Pancreas (tissue), 10 donors: Measurements from ENCODE around the gene FAM204A. TPM values are rescaled to one million over a fixed set of nuclear protein-coding genes. Genes with fewer than 3 reads are reported as not detected.

Experiments
- ATAC-seq, 4 donors: fragments of 200-7000 bp; cut with Tn5 transposase; one replicate each; pipeline versions ENCODE4 v1.8.0 to v1.9.1; 2020; ENCODE audit warnings: mild to moderate bottlenecking in 4 of 4, moderate library complexity in 4 of 4
- DNase-seq, 6 donors: peaks; one replicate each; pipeline ENCODE4 v3.0.0-alpha.2; 2020
- FAIRE-seq: peaks from 2 replicates; lab custom pipeline; 2012; peaks lifted over from hg19 to GRCh38; lab: Jason Lieb, UNC
- H3K27ac ChIP-seq, 4 donors: fragments of 200-600 bp; sonication (generic); 1 replicate in 3 of 4; 2 replicates in 1 of 4; pipeline versions ENCODE4 v1.5.0 to v1.8.0; 2020
- H3K27me3 ChIP-seq, 4 donors: fragments of 200-600 bp; one replicate each; pipeline ENCODE4 v1.8.0; 2021
- H3K36me3 ChIP-seq, 3 donors: fragments of 200-600 bp; sonication (generic) in 1 of 3; one replicate each; pipeline versions ENCODE4 v1.5.0 to v1.8.0; 2020 to 2021
- H3K4me1 ChIP-seq, 3 donors: fragments of 200-600 bp; one replicate each; pipeline ENCODE4 v1.8.0; 2021
- H3K4me3 ChIP-seq, 4 donors: fragments of 200-600 bp; sonication (generic) in 2 of 4; one replicate each; pipeline versions ENCODE4 v1.5.0 to v1.8.0; 2020 to 2021
- H3K9me3 ChIP-seq, 4 donors: fragments of 200-600 bp; one replicate each; pipeline ENCODE4 v1.8.0; 2021
- WGBS, 2 donors: extraction: QIAGEN DNeasy Blood & Tissue Kit; methylation state at CpG; one replicate each; pipeline ENCODE4 v1.1.7; 2013; 5-methylcytosine and 5-hydroxymethylcytosine counted together
- intact Hi-C, 3 donors: fragments of 100-400 bp; cut with DNase I; formaldehyde crosslinking; loops; one replicate each; pipeline versions ENCODE4 v1.11.1 to v1.14.2; 2022
- polyA plus RNA-seq, 2 donors: library from polyadenylated mRNA; stranded (reverse); fragments of 200-250 nt; gene quantifications; one replicate each; pipeline ENCODE4 v1.2.3, GENCODE V29; 2013
- total RNA-seq, 6 donors: library from RNA; stranded (reverse); fragmentation: NEBNext Ultra II Directional in 4 of 6; extraction: Animal tissue kit (Norgen Biotek cat#: 25700) in 4 of 6; gene quantifications; one replicate each; pipeline versions ENCODE4 v1.2.1 to v1.2.4, GENCODE V29; 2021 to 2023
- TF ChIP-seq, protein P1 (sequence below), 4 donors: fragments of 200-600 bp; sonication (generic) in 3 of 4; IDR thresholded peaks; one replicate each; pipeline versions ENCODE4 v1.5.0 to v1.8.0; 2021; ENCODE audit warnings: antibody characterized with exemption in 4 of 4
- donor health status: healthy with polysubstance abuse.
- donor health status: DM: no; HTN: no; CAD: no; lungs with moderate emphysema.
- donor health status: DM: no; HTN: no; CAD: no.
- donor health status: control.
- donor health status: control.
- donor health status: Bipolar disorder and iron deficiency.
- donor health status: DM: yes; HTN: yes; CAD: no.
- donor health status: DM: no; HTN: no; CAD: no.
- donor health status: DM: no; HTN: no; CAD: no.
- donor health status: DM: yes; HTN: yes; CAD: no.

Gene FAM204A
- total and polyA plus RNA-seq, 8 donors = 14.4 to 37.2 (median 27.5) TPM

DNA sequence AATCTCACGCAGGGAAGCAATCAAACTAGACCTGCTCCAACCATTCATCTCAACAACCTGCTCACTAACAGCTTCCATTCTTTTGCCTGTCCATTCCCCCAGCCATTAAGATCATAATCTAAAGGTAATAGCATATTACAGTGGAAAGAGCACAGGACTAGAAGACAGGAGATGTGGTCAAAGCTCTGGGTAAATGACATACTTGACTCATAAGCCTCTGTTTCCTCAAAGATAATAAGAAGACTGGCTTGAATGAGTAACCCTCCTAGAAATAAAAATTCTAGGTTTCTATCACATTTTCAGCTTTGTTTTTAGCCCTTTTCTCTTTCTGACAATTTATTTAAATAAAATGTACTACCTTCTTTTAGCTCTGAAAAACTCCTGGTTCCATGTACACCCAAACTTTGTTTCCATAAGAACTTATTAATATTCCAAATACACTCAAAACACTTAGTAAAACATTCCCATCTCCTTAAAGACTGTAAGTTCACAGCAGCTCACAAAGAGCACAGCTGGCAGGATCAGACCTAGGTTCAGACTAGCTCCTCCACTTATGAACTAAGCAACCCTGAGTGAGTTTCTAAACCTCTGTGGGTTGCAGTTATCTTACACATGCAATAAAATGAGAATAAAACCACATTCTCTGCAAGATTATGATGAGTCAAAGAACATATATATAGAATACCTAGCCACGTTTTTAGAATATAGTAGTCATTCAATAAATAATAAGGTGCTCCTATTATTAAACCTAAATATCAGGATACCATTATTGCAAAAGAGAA is 11.6 kb downstream of the FAM204A start:
- DNase-seq = no peak
- Histone ChIP-seq H3K9me3 (no peaks in the 10 kb centered on the region), H3K27me3 (no peaks in the 10 kb centered on the region), H3K36me3 (peaks cover 0 to 51% (median 4%) of the 10 kb centered on the region in 3 donors), H3K27ac (no peak overlapping the region), H3K4me1 (peaks cover 4 to 8% (median 6%) of the 10 kb centered on the region in 3 donors), H3K4me3 (no peak overlapping the region)
- no peak for ATAC-seq
- intact Hi-C loops = no loop called here
- TF ChIP-seq, protein P1, sequence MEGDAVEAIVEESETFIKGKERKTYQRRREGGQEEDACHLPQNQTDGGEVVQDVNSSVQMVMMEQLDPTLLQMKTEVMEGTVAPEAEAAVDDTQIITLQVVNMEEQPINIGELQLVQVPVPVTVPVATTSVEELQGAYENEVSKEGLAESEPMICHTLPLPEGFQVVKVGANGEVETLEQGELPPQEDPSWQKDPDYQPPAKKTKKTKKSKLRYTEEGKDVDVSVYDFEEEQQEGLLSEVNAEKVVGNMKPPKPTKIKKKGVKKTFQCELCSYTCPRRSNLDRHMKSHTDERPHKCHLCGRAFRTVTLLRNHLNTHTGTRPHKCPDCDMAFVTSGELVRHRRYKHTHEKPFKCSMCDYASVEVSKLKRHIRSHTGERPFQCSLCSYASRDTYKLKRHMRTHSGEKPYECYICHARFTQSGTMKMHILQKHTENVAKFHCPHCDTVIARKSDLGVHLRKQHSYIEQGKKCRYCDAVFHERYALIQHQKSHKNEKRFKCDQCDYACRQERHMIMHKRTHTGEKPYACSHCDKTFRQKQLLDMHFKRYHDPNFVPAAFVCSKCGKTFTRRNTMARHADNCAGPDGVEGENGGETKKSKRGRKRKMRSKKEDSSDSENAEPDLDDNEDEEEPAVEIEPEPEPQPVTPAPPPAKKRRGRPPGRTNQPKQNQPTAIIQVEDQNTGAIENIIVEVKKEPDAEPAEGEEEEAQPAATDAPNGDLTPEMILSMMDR (IDR thresholded peaks at IDR 0.05) = no peak
- no peak for FAIRE-seq
- WGBS, 2 donors = 89 to 97% methylated on average over 2 of the region's 2 CpGs

DNA sequence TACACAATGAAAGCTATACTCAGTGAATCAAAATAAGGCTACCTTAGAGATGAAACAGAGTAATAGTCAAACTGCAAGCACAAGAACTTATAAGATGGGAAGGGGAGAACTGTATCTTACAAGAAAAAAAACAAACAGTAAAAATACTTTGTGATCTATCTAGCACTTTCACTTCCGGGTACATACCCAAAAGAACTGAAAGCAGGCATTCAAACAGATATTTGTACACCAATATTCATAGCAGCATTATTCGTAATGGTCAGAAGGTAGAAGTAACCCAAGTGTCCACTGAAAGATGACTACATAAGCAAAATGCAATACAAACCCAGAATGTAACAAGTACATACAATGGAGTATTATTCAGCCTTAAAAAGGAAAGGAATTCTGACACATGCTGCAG is 18.0 kb downstream of the FAM204A start:
- TF ChIP-seq, protein P1 (IDR thresholded peaks at IDR 0.05) = no peak
- Histone ChIP-seq H3K9me3 (no peaks in the 10 kb centered on the region), H3K4me3 (no peak overlapping the region), H3K27ac (no peak overlapping the region), H3K36me3 (peaks cover 0 to 43% (median 0%) of the 10 kb centered on the region in 3 donors), H3K4me1 (peaks cover 0 to 5% (median 0%) of the 10 kb centered on the region in 3 donors), H3K27me3 (no peaks in the 10 kb centered on the region)
- DNase-seq (no peak), ATAC-seq (no peak), FAIRE-seq (no peak)
- intact Hi-C loops = no loop called here
- 95 to 99% methylated on average over 2 of the region's 2 CpGs for WGBS, 2 donors

DNA sequence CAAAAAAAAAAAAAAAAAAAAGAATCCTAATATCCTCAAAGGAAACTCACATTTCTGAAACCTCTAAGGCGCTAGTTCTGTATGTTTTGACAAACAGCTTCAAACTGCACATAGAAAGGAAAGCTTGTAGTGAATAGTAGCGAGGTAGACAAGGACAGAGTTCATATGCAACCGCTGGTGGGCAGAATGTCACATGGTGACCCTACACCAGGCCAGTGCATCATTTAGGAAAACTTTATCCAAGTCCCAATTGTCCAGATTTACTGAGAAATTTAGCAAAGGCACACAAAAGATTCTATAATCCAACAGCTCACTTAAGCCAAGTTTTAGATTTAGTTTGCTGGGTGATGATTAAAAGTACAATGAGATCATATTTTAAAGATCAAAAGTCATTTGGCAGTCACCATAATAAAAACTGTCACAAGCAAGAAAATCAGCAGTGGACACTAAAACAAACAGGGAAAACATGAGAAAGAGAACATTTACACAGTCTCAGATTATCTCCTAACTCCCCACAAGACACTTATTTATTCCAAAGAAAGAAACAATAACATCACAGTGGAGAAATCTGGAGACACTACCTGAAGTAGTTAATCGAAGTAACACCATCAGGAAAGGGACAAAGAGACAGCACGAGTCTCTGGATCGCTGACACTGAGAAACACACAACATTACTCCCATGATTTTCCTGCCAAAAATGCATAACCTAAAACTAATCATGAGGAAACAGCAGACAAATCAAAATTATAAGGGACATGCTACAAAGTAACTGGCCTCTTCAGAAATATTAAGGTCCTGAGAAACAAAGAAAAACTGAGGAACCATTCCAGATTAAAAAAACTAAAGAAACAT is 20.2 kb downstream of the FAM204A start:
- H3K27ac ChIP-seq = peak overlapping the region in 1 of 4 donors; percentile 6
- no peaks in the 10 kb centered on the region for H3K27me3 ChIP-seq
- no peak for DNase-seq
- H3K9me3 ChIP-seq = no peaks in the 10 kb centered on the region
- intact Hi-C loops = no loop called here
- no peak for ATAC-seq
- TF ChIP-seq, protein P1 (IDR thresholded peaks at IDR 0.05) = no peak
- H3K36me3 ChIP-seq = peaks cover 0 to 31% (median 0%) of the 10 kb centered on the region in 3 donors
- no peak for FAIRE-seq
- peaks cover 0 to 5% (median 0%) of the 10 kb centered on the region in 3 donors for H3K4me1 ChIP-seq
- WGBS, 2 donors = 55 to 64% methylated on average over 6 of the region's 6 CpGs
- H3K4me3 ChIP-seq = no peak overlapping the region

DNA sequence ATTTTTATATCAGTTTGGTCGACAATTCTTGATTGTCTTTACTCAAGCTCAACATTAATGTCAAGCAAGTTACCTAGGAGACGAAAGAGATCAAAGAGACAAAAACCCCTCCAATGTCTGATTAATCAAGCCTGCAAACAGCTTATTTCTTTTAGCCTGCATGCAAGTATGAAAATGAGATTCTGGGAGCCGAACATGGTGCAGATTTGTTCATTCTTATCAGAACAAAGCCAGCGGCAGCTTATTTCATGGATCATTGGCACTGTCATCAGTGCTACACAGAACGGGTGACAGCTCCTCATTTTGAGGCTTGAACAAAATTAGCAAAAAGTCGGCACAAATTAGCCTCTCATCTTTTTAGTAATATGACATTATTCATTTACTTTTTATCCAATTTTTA is 26.5 kb downstream of the FAM204A start:
- TF ChIP-seq, protein P1 (IDR thresholded peaks at IDR 0.05) = no peak
- no peak for DNase-seq
- no peaks in the 10 kb centered on the region for H3K4me1 ChIP-seq
- no peak for FAIRE-seq
- H3K27me3 ChIP-seq = no peaks in the 10 kb centered on the region
- H3K4me3 ChIP-seq = no peak overlapping the region
- no peak for ATAC-seq
- H3K9me3 ChIP-seq = no peaks in the 10 kb centered on the region
- H3K36me3 ChIP-seq = no peaks in the 10 kb centered on the region
- 71% methylated on average over 6 of the region's 6 CpGs for WGBS, 2 donors
- no peak overlapping the region for H3K27ac ChIP-seq
- intact Hi-C loops = no loop called here
